PC-3 (cell line): ENCODE measurements around the gene ANTXR1.

Experiments
- CTCF ChIP-seq: fragments of 300-600 bp; sonication (generic); conservative IDR thresholded peaks from 2 replicates; pipeline ENCODE4 v1.5.1; 2017; ENCODE audit warnings: antibody characterized with exemption, low read depth, mild to moderate bottlenecking, low read length
- EZH2 ChIP-seq: fragments of 300-600 bp; sonication (generic); IDR thresholded peaks from one replicate; pipeline ENCODE4 v1.6.1; 2017; ENCODE audit warnings: antibody characterized with exemption, mild to moderate bottlenecking, low read length; ENCODE audit not compliant: unreplicated experiment

- TF ChIP-seq CTCF (no peak), EZH2 (no peak)
These were observed 136.7 kb downstream of the ANTXR1 start for GRCh38 chr2:69149631-69150215.
